Measurements from ENCODE around the gene ST3GAL5. TPM values are rescaled to one million over a fixed set of nuclear protein-coding genes. Genes with fewer than 3 reads are reported as not detected.

ST3GAL5 gene
- total RNA-seq, 3 donors from 2014 or later, result 20.8 to 52.5 (median 29.5) TPM

DNA sequence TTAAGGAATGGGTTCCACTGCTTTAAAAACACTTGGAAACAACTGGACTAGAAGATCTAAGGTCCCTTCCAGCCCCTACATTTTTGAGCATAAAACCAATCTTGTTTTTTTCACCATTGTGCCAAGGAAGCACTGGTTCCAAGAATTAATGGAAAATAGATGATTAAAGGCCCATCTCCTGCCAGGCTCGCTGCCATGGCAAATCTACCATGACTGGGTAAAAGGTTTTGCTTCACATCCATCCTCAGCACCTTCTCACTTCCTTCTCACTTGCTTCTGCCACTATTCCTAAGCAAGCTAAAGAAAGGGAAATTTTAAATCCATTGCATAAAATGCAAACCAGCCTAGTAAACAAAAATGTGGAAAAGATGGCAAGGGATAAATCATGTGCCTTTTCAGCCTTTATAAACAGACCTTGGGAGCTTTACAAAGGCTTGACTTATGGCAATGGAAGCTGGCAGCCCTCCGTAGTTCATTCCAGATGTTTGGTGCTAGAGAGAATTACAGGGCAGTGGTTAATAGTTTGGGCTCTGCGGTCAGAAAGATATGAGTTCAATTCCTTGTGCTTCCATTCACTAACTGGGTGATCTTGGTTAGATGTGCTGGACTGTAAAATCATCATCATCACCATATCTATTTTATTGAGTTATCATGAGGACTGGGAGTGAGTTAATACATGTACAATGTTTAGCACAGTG lies 27.0 kb upstream of the ST3GAL5 start:
- H3K27ac ChIP-seq, result peak overlapping the region; percentile 35 to 40
- intact Hi-C loops (cut with DNase I; ENCODE audit: low total_unique reads), result no loop called here
- no peaks in the 10 kb centered on the region for H3K27me3 ChIP-seq
- TF ChIP-seq POLR2A (IDR thresholded peaks at IDR 0.05) (no peak), POLR2AphosphoS5 (IDR thresholded peaks at IDR 0.05) (no peak)
- TF ChIP-seq, protein P1, sequence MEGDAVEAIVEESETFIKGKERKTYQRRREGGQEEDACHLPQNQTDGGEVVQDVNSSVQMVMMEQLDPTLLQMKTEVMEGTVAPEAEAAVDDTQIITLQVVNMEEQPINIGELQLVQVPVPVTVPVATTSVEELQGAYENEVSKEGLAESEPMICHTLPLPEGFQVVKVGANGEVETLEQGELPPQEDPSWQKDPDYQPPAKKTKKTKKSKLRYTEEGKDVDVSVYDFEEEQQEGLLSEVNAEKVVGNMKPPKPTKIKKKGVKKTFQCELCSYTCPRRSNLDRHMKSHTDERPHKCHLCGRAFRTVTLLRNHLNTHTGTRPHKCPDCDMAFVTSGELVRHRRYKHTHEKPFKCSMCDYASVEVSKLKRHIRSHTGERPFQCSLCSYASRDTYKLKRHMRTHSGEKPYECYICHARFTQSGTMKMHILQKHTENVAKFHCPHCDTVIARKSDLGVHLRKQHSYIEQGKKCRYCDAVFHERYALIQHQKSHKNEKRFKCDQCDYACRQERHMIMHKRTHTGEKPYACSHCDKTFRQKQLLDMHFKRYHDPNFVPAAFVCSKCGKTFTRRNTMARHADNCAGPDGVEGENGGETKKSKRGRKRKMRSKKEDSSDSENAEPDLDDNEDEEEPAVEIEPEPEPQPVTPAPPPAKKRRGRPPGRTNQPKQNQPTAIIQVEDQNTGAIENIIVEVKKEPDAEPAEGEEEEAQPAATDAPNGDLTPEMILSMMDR (IDR thresholded peaks at IDR 0.05), result no peak
- no peak overlapping the region for H3K4me3 ChIP-seq
- no peaks in the 10 kb centered on the region for H3K36me3 ChIP-seq
- peaks cover 0 to under 1% of the 10 kb centered on the region in 2 donors for H3K4me1 ChIP-seq
- no peaks in the 10 kb centered on the region for H3K9me3 ChIP-seq
- peak in 1 of 2 donors; percentile 7 for DNase-seq (ENCODE audit: low spot score in 2 of 2)

DNA sequence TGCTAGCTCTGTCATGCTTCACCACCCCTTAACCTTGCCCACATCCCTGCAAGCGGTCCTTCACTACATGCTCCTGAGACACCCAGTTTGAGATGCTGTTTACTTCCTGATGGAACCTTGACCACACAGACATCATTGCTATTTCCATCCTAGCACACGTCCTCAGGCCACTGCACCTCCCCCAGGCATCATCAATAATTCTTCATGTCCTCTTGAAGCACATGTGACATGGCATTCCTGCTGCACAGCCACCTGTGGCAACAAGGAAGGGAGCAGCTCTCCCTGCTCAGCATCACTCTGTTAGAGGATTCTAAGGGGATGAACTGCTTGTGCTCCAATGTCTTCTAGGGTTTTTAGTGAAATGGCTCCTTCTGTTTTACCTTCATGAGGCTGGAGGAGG lies 26.1 kb upstream of the ST3GAL5 start:
- no peak for DNase-seq (ENCODE audit: low spot score in 2 of 2)

DNA sequence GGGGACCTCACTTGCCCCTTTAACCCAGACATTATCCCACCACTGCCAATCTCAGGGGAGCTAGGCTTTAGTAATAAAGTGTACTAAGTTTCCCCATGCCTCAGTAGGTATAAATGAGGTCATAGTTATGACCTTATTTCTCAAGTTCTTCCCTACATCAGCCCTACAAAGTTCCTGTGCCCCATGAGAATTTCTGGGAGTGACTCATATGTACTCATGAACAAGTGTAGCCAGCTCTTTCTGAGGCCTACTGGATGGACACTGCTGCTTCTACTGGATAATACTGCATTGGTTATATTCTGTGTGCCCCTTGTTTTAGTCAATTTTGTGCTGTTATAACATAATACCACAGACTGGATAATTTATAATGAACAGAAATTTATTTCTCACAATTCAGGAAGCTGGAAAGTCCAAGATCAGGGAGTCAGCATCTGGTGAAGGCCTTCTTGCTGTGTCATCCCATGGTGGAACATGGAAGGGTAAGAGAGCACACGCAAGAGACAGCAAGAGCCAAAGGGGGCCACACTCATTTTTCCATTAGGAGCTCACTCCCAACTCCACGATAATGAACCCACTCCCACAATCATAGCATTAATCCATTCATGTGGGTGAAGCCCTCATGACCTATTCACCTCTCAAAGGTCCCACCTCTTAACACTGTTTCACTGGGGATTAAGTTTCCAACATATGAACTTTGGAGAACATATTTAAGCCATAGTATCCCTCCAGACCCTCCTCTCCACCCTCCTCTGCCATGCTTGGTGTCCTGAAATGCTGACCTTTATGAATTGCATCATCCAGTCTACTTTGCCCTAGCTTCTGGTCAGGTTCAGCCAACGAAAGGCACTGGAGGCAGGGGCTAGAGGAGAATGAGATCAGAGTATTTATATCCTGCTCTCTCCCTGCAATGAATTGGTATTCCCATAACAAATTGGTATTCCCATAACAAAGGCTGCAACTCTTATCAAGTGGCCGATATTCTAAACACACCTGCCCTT lies 25.4 kb upstream of the ST3GAL5 start:
- no peak for DNase-seq (ENCODE audit: low spot score in 2 of 2)
- H3K9me3 ChIP-seq, result no peaks in the 10 kb centered on the region
- intact Hi-C loops (cut with DNase I; ENCODE audit: low total_unique reads), result no loop called here
- H3K36me3 ChIP-seq, result no peaks in the 10 kb centered on the region
- TF ChIP-seq POLR2A (IDR thresholded peaks at IDR 0.05) (no peak), POLR2AphosphoS5 (IDR thresholded peaks at IDR 0.05) (no peak)
- TF ChIP-seq, protein P1 (IDR thresholded peaks at IDR 0.05), result no peak
- no peaks in the 10 kb centered on the region for H3K4me1 ChIP-seq
- H3K4me3 ChIP-seq, result no peak overlapping the region
- peak overlapping the region in 1 of 2 donors; percentile 46 for H3K27ac ChIP-seq
- H3K27me3 ChIP-seq, result no peaks in the 10 kb centered on the region

More for the DNA sequence above, 26.1 kb upstream of the ST3GAL5 start:
- no peaks in the 10 kb centered on the region for H3K27me3 ChIP-seq
- no peaks in the 10 kb centered on the region for H3K9me3 ChIP-seq
- peak overlapping the region in 1 of 2 donors; percentile 46 for H3K27ac ChIP-seq
- H3K4me1 ChIP-seq, result no peaks in the 10 kb centered on the region
- H3K36me3 ChIP-seq, result no peaks in the 10 kb centered on the region
- no peak for TF ChIP-seq POLR2AphosphoS5 (IDR thresholded peaks at IDR 0.05)
- no peak for TF ChIP-seq POLR2A (IDR thresholded peaks at IDR 0.05)
- TF ChIP-seq, protein P1 (IDR thresholded peaks at IDR 0.05), result no peak
- intact Hi-C loops (cut with DNase I; ENCODE audit: low total_unique reads), result no loop called here
- no peak overlapping the region for H3K4me3 ChIP-seq

DNA sequence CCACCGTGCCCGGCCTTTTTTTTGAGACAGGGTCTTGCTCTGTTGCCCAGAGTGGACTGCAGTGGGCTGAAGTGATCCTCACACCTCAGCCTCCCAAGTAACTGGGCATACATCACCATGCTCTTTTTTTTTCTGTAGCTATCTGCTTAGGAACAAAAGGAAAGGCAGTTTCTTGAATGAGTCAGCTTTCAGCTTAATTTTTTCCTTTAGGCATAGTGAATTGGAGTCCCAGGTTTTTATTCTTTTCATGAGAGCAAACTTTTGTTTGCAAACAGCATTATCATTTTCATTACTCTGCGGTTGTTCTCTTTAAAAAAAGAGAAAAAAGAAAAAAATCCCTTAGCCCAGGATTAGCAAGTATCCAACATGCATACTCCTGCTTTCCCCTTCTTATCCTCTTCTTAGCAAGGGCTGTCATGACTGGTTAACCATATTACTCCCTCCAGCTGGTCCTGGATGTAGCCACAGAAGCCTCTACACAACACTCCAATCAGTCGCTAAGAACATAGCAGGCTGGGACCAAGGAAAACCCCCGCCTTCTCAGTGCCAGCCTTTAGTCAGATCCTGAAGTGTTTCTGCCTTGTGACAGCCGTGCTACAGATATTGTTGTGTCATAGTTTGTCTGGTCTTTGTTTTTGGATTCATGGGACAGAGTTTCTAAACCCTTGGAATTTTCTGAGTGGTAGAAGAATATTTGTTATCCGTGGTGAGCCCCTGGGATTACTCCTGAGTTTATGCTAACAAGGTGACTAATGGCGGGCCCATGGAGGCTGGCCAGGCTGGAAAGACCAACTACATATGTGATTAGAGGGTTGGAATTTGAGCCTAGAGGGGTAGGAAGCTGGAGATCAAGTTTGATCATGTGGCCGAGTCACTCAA lies 23.3 kb upstream of the ST3GAL5 start:
- TF ChIP-seq, protein P1 (IDR thresholded peaks at IDR 0.05), result no peak
- TF ChIP-seq POLR2A (IDR thresholded peaks at IDR 0.05) (no peak), POLR2AphosphoS5 (IDR thresholded peaks at IDR 0.05) (no peak)
- Histone ChIP-seq H3K4me3 (no peak overlapping the region), H3K27ac (peak overlapping the region; percentile 60 to 72), H3K9me3 (no peaks in the 10 kb centered on the region), H3K4me1 (no peaks in the 10 kb centered on the region), H3K27me3 (no peaks in the 10 kb centered on the region), H3K36me3 (no peaks in the 10 kb centered on the region)
- DNase-seq (ENCODE audit: low spot score in 2 of 2), result no peak
- intact Hi-C loops (cut with DNase I; ENCODE audit: low total_unique reads), result no loop called here
